Measurements from ENCODE around the gene SLC25A12. TPM values are rescaled to one million over a fixed set of nuclear protein-coding genes. Genes with fewer than 3 reads are reported as not detected.

Gene SLC25A12
- total and polyA plus RNA-seq, 2 of the 13 experiments (the other 11 are each of a cell fraction or from before 2014, with no cell fraction given), result 8.1 to 15.9 TPM

GRCh38 chr2:171787333-171788072, 106.5 kb downstream of the SLC25A12 start (continued):
- TF ChIP-seq TCF12 (IDR thresholded peaks at IDR 0.05), result no peak
- no peak for TF ChIP-seq TCF12 (CRISPR knock-in tag; IDR thresholded peaks at IDR 0.05)
- peak; percentile 54; the same call in 1 of the 2 replicates for TF ChIP-seq FOXA3 (CRISPR knock-in tag; IDR thresholded peaks at IDR 0.05)
- no peak for TF ChIP-seq ZNF337 (CRISPR knock-in tag; IDR thresholded peaks at IDR 0.05; ENCODE audit: borderline replicate concordance, low read depth)
- TF ChIP-seq ZNF513 (CRISPR knock-in tag; conservative IDR thresholded peaks at IDR 0.05), result no peak
- TF ChIP-seq ISL2 (CRISPR knock-in tag; IDR thresholded peaks at IDR 0.05), result peak; percentile 51; the same call in 1 of the 2 replicates
- TF ChIP-seq TARDBP (CRISPR knock-in tag; IDR thresholded peaks at IDR 0.05), result 0 out of 2 replicates have a peak, but pooled peaks have one; percentile 30
- TF ChIP-seq ZSCAN25 (CRISPR knock-in tag; IDR thresholded peaks at IDR 0.05), result 0 out of 2 replicates have a peak, but pooled peaks have one; percentile 21
- no peak for TF ChIP-seq SALL1 (CRISPR knock-in tag; IDR thresholded peaks at IDR 0.05)
- TF ChIP-seq ZNF616 (CRISPR knock-in tag; IDR thresholded peaks at IDR 0.05; ENCODE audit: low read depth), result no peak
- TF ChIP-seq POLR2AphosphoS2 (IDR thresholded peaks at IDR 0.05; ENCODE audit: low read depth, low read length), result no peak
- TF ChIP-seq CREB1 (IDR thresholded peaks at IDR 0.05), result peak; percentile 48; the same call in 1 of the 2 replicates
- no peak for TF ChIP-seq CREB1 (CRISPR knock-in tag; IDR thresholded peaks at IDR 0.05)
- TF ChIP-seq AHDC1 (CRISPR knock-in tag; IDR thresholded peaks at IDR 0.05; ENCODE audit: borderline replicate concordance), result peak; percentile 69; the same call in 1 of the 2 replicates
- no peak for TF ChIP-seq MLXIP (CRISPR knock-in tag; IDR thresholded peaks at IDR 0.05; ENCODE audit: borderline replicate concordance)
